HCT116 (cell line): ENCODE results near the gene GHR. TPM values are rescaled to one million over a fixed set of nuclear protein-coding genes. Genes with fewer than 3 reads are reported as not detected.

ENCODE experiments used
- ATAC-seq: fragments of 200-7000 bp; cut with Tn5 transposase; 2 replicates; pipeline ENCODE4 v1.9.1; 2020; ENCODE audit warnings: mild to moderate bottlenecking, moderate library complexity
- BruUV-seq: library from RNA; stranded (reverse); fragments of 400-500 nt; replicated peaks from 2 replicates; lab custom pipeline; 2021; lab: Mats Ljungman, UMichigan
- CTCF ChIA-PET: fragments of 300-600 bp; sonication (Branson Sonifier 250); formaldehyde crosslinking; loops from one replicate; lab custom pipeline; 2021; ENCODE audit warnings: antibody characterized with exemption; lab: Charles Lee
- POLR2A ChIA-PET: fragments of 300-600, 350-600 bp; sonication (Branson Sonifier 250); formaldehyde crosslinking; loops from one replicate; lab custom pipeline; 2021; ENCODE audit warnings: antibody characterized with exemption; lab: Charles Lee
- RAD21 ChIA-PET, 2 experiments: fragments of 300-600 bp; sonication (Branson Sonifier 250); formaldehyde crosslinking; loops; one replicate each; lab custom pipeline; 2023; ENCODE audit warnings: low total read pairs in 2 of 2; ENCODE audit not compliant: uncharacterized antibody in 2 of 2, unreplicated experiment in 2 of 2, low non-redundant PET in 1 of 2; lab: Charles Lee
- DNase-seq: peaks from one replicate; pipeline ENCODE4 v3.0.0-alpha.2; 2010; ENCODE audit warnings: low read depth, low spot score
- H2AFZ ChIP-seq: fragments of 200-600 bp; shearing (Covaris generic), sonication (generic); 2 replicates; pipeline ENCODE4 v1.6.1; 2017; ENCODE audit warnings: low read depth, mixed run types, mixed read lengths, antibody characterized with exemption, low read length; ENCODE audit not compliant: poor library complexity, severe bottlenecking
- H3K27ac ChIP-seq: 2 replicates; pipeline ENCODE4 v1.5.1; 2012; ENCODE audit warnings: low read depth, low read length
- H3K27me3 ChIP-seq: fragments of 200-600 bp; sonication (generic); 2 replicates; pipeline ENCODE4 v1.6.1; 2016; ENCODE audit warnings: mixed run types, low read length, mixed read lengths; ENCODE audit not compliant: insufficient read depth
- H3K36me3 ChIP-seq, 2 experiments: fragments of 200-500 bp in 1 of 2; fragments of 200-600 bp in 1 of 2; sonication (Bioruptor generic) in 1 of 2; sonication (generic) in 1 of 2; 2 replicates each; pipeline versions ENCODE4 v1.5.1 to v1.6.1; 2014 to 2016; ENCODE audit warnings: low read length in 2 of 2, inconsistent platforms in 1 of 2, mixed read lengths in 1 of 2, mixed run types in 1 of 2; ENCODE audit not compliant: insufficient read depth in 2 of 2, control insufficient read depth in 1 of 2
- H3K4me1 ChIP-seq, 2 experiments: fragments of 200-600 bp in 1 of 2; sonication (generic) in 1 of 2; 2 replicates each; pipeline versions ENCODE4 v1.5.1 to v1.6.1; 2012 to 2017; ENCODE audit warnings: low read length in 2 of 2, inconsistent platforms in 1 of 2, mild to moderate bottlenecking in 1 of 2, mixed read lengths in 1 of 2, mixed run types in 1 of 2, moderate library complexity in 1 of 2; ENCODE audit not compliant: insufficient read depth in 2 of 2, control insufficient read depth in 1 of 2
- H3K4me2 ChIP-seq: fragments of 200-600 bp; sonication (generic); 2 replicates; pipeline ENCODE4 v1.6.1; 2017; ENCODE audit warnings: mixed run types, low read length, mixed read lengths
- H3K4me3 ChIP-seq, 2 experiments: fragments of 200-600 bp in 1 of 2; sonication (generic) in 1 of 2; replicated peaks in 1 of 2; 2 replicates each; pipeline ENCODE4 v1.5.1; 2011 to 2016; ENCODE audit warnings: low read length in 2 of 2, control low read depth in 1 of 2, low read depth in 1 of 2, mild to moderate bottlenecking in 1 of 2, mixed read lengths in 1 of 2, mixed run types in 1 of 2
- H3K79me2 ChIP-seq: fragments of 200-600 bp; sonication (generic); 2 replicates; pipeline ENCODE4 v1.6.1; 2017; ENCODE audit warnings: mild to moderate bottlenecking, mixed run types, low read length, moderate library complexity, mixed read lengths; ENCODE audit not compliant: insufficient read depth
- H3K9ac ChIP-seq: fragments of 200-600 bp; sonication (generic); 2 replicates; pipeline ENCODE4 v1.6.1; 2016; ENCODE audit warnings: low read length, mixed read lengths
- H3K9me2 ChIP-seq: fragments of 200-600 bp; sonication (generic), shearing (Covaris generic); 2 replicates; pipeline ENCODE4 v1.6.1; 2017; ENCODE audit warnings: mixed run types, mild to moderate bottlenecking, moderate library complexity; ENCODE audit not compliant: insufficient read depth
- H3K9me3 ChIP-seq, 2 experiments: fragments of 200-500 bp in 1 of 2; fragments of 200-600 bp in 1 of 2; sonication (Bioruptor generic) in 1 of 2; sonication (generic) in 1 of 2; 2 replicates each; pipeline ENCODE4 v1.6.1; 2014 to 2017; ENCODE audit warnings: low read length in 2 of 2, mixed read lengths in 2 of 2, inconsistent platforms in 1 of 2, low read depth in 1 of 2, mild to moderate bottlenecking in 1 of 2, mixed run types in 1 of 2, moderate library complexity in 1 of 2; ENCODE audit not compliant: control insufficient read depth in 1 of 2, insufficient read depth in 1 of 2
- H4K20me1 ChIP-seq: fragments of 200-600 bp; sonication (generic), shearing (Covaris generic); 2 replicates; pipeline ENCODE4 v1.6.1; 2017; ENCODE audit warnings: mixed run types, mild to moderate bottlenecking, moderate library complexity; ENCODE audit not compliant: insufficient read depth
- CBX3 ChIP-seq: IDR thresholded peaks from 2 replicates; pipeline ENCODE4 v1.6.1; 2012; ENCODE audit warnings: low read depth
- CEBPB ChIP-seq: IDR thresholded peaks from 2 replicates; pipeline ENCODE4 v1.6.1; 2012; ENCODE audit warnings: low read depth
- EZH2 ChIP-seq: fragments of 200-600 bp; sonication (generic); IDR thresholded peaks from 2 replicates; pipeline ENCODE4 v1.6.1; 2017; ENCODE audit warnings: antibody characterized with exemption, mixed run types
- EZH2phosphoT487 ChIP-seq: fragments of 200-600 bp; IDR thresholded peaks from 2 replicates; pipeline ENCODE4 v1.6.1; 2018; ENCODE audit warnings: antibody characterized with exemption, borderline replicate concordance
- JUND ChIP-seq: IDR thresholded peaks from 2 replicates; pipeline ENCODE4 v1.6.1; 2012
- POLR2A ChIP-seq: IDR thresholded peaks from 2 replicates; pipeline ENCODE4 v1.7.0; 2011; ENCODE audit warnings: borderline replicate concordance; ENCODE audit not compliant: insufficient read depth, insufficient read length; ENCODE audit errors: extremely low read depth
- RAD21 ChIP-seq: IDR thresholded peaks from 2 replicates; pipeline ENCODE4 v1.6.1; 2012; ENCODE audit warnings: low read depth, mild to moderate bottlenecking
- SP1 ChIP-seq: IDR thresholded peaks from 2 replicates; pipeline ENCODE4 v1.6.1; 2012; ENCODE audit warnings: low read depth
- SRF ChIP-seq: IDR thresholded peaks from 2 replicates; pipeline ENCODE4 v1.6.1; 2012; ENCODE audit warnings: low read depth
- TCF7L2 ChIP-seq: IDR thresholded peaks from 2 replicates; pipeline ENCODE4 v1.7.0; 2011; ENCODE audit warnings: borderline replicate concordance, inconsistent platforms; ENCODE audit not compliant: insufficient read depth, insufficient read length; ENCODE audit errors: extremely low read depth
- YY1 ChIP-seq: IDR thresholded peaks from 2 replicates; pipeline ENCODE4 v1.6.1; 2011; ENCODE audit warnings: low read length, low read depth, moderate library complexity, mild to moderate bottlenecking; ENCODE audit not compliant: insufficient replicate concordance; ENCODE audit errors: extremely low read depth
- ZNF274 ChIP-seq: fragments of 200-500 bp; sonication (Bioruptor generic); IDR thresholded peaks from 2 replicates; pipeline ENCODE4 v1.6.1; 2014; ENCODE audit warnings: mild to moderate bottlenecking, low read depth, low read length, inconsistent platforms
- intact Hi-C: fragments of 100-400 bp; cut with micrococcal nuclease; formaldehyde crosslinking; loops from 2 replicates; pipeline ENCODE4 v1.10.0; 2022
- total RNA-seq: library from RNA; stranded (reverse); gene quantifications from one replicate; pipeline ENCODE4 v1.2.1, GENCODE V29; 2021; ENCODE audit not compliant: unreplicated experiment
- TF ChIP-seq, protein P1 (sequence below): IDR thresholded peaks from 2 replicates; pipeline ENCODE4 v1.6.1; 2012
- TF ChIP-seq, protein P2 (sequence below): IDR thresholded peaks from 2 replicates; pipeline ENCODE4 v1.6.1; 2011; ENCODE audit warnings: mild to moderate bottlenecking, low read length, moderate library complexity; ENCODE audit not compliant: insufficient replicate concordance; ENCODE audit errors: extremely low read depth
- TF ChIP-seq, protein P3 (sequence below): IDR thresholded peaks from 2 replicates; pipeline ENCODE4 v1.6.1; 2012; ENCODE audit warnings: low read depth
- TF ChIP-seq, protein P4 (sequence below), 3 experiments: fragments of 200-600 bp in 1 of 3; sonication (generic) in 1 of 3; IDR thresholded peaks in 2 of 3; conservative IDR thresholded peaks in 1 of 3; 2 replicates each; pipeline ENCODE4 v1.5.1; 2012 to 2017; ENCODE audit warnings: low read depth in 2 of 3, low read length in 2 of 3, antibody characterized with exemption in 1 of 3, borderline replicate concordance in 1 of 3, control low read depth in 1 of 3, mild to moderate bottlenecking in 1 of 3, mixed read lengths in 1 of 3, mixed run types in 1 of 3, moderate library complexity in 1 of 3; ENCODE audit not compliant: insufficient read depth in 1 of 3

Gene GHR
- total RNA-seq, 1 experiment from 2014 or later = not detected

DNA sequence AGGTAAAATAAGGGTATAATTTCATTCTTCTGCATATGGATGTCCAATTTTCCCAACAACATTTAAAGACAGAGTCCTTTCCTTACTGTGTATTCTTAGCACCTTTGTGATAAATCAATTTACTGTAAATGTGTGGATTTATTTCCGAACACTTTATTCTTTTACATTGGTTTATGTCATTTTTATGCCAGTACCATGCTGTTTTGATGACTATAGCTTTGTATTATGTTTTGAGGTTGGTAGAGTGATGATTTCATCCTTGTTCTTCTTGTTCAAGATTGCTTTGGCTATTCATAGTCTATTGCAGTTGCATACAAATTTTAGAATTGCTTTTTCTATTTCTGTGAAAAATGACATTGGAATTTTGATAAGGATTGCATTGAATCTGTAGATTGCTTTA is 280.0 kb downstream of the GHR start:
- Histone ChIP-seq H3K79me2 (no peaks in the 10 kb centered on the region), H3K36me3 (no peaks in the 10 kb centered on the region), H3K4me1 (no peaks in the 10 kb centered on the region), H3K9ac (no peak overlapping the region), H3K9me2 (no peaks in the 10 kb centered on the region), H4K20me1 (no peaks in the 10 kb centered on the region), H3K4me2 (no peak overlapping the region), H3K27me3 (no peaks in the 10 kb centered on the region), H3K4me3 (no peak overlapping the region), H3K9me3 (peaks cover 4 to 5% of the 10 kb centered on the region in 2 experiments; a peak in 2 of 4 replicates), H3K27ac (no peak overlapping the region), H2AFZ (no peak overlapping the region)
- no peak for DNase-seq
- BruUV-seq = no TSS peak
- RAD21 ChIA-PET = no interaction called here
- POLR2A ChIA-PET = no interaction called here
- no peak for ATAC-seq
- TF ChIP-seq RAD21 = no peak
- TF ChIP-seq POLR2A = no peak
- no peak for TF ChIP-seq EZH2phosphoT487
- no peak for TF ChIP-seq JUND
- no peak for TF ChIP-seq TCF7L2
- TF ChIP-seq ZNF274 = no peak
- no peak for TF ChIP-seq CEBPB
- TF ChIP-seq, protein P1, sequence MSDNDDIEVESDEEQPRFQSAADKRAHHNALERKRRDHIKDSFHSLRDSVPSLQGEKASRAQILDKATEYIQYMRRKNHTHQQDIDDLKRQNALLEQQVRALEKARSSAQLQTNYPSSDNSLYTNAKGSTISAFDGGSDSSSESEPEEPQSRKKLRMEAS = no peak
- TF ChIP-seq SP1 = no peak
- TF ChIP-seq, protein P2, sequence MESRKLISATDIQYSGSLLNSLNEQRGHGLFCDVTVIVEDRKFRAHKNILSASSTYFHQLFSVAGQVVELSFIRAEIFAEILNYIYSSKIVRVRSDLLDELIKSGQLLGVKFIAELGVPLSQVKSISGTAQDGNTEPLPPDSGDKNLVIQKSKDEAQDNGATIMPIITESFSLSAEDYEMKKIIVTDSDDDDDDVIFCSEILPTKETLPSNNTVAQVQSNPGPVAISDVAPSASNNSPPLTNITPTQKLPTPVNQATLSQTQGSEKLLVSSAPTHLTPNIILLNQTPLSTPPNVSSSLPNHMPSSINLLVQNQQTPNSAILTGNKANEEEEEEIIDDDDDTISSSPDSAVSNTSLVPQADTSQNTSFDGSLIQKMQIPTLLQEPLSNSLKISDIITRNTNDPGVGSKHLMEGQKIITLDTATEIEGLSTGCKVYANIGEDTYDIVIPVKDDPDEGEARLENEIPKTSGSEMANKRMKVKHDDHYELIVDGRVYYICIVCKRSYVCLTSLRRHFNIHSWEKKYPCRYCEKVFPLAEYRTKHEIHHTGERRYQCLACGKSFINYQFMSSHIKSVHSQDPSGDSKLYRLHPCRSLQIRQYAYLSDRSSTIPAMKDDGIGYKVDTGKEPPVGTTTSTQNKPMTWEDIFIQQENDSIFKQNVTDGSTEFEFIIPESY = no peak
- TF ChIP-seq YY1 = no peak
- TF ChIP-seq, protein P3, sequence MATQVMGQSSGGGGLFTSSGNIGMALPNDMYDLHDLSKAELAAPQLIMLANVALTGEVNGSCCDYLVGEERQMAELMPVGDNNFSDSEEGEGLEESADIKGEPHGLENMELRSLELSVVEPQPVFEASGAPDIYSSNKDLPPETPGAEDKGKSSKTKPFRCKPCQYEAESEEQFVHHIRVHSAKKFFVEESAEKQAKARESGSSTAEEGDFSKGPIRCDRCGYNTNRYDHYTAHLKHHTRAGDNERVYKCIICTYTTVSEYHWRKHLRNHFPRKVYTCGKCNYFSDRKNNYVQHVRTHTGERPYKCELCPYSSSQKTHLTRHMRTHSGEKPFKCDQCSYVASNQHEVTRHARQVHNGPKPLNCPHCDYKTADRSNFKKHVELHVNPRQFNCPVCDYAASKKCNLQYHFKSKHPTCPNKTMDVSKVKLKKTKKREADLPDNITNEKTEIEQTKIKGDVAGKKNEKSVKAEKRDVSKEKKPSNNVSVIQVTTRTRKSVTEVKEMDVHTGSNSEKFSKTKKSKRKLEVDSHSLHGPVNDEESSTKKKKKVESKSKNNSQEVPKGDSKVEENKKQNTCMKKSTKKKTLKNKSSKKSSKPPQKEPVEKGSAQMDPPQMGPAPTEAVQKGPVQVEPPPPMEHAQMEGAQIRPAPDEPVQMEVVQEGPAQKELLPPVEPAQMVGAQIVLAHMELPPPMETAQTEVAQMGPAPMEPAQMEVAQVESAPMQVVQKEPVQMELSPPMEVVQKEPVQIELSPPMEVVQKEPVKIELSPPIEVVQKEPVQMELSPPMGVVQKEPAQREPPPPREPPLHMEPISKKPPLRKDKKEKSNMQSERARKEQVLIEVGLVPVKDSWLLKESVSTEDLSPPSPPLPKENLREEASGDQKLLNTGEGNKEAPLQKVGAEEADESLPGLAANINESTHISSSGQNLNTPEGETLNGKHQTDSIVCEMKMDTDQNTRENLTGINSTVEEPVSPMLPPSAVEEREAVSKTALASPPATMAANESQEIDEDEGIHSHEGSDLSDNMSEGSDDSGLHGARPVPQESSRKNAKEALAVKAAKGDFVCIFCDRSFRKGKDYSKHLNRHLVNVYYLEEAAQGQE = no peak
- no peak for TF ChIP-seq CBX3
- TF ChIP-seq EZH2 = no peak
- no peak for TF ChIP-seq SRF
- TF ChIP-seq, protein P4, sequence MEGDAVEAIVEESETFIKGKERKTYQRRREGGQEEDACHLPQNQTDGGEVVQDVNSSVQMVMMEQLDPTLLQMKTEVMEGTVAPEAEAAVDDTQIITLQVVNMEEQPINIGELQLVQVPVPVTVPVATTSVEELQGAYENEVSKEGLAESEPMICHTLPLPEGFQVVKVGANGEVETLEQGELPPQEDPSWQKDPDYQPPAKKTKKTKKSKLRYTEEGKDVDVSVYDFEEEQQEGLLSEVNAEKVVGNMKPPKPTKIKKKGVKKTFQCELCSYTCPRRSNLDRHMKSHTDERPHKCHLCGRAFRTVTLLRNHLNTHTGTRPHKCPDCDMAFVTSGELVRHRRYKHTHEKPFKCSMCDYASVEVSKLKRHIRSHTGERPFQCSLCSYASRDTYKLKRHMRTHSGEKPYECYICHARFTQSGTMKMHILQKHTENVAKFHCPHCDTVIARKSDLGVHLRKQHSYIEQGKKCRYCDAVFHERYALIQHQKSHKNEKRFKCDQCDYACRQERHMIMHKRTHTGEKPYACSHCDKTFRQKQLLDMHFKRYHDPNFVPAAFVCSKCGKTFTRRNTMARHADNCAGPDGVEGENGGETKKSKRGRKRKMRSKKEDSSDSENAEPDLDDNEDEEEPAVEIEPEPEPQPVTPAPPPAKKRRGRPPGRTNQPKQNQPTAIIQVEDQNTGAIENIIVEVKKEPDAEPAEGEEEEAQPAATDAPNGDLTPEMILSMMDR (IDR thresholded peaks at IDR 0.05 in 2 of 3, conservative IDR thresholded peaks at IDR 0.05 in 1 of 3; ENCODE audit: borderline replicate concordance in 1 of 3, insufficient read depth in 1 of 3, low read depth in 2 of 3, low read length in 2 of 3) = no peak
- intact Hi-C loops = no loop called here
- CTCF ChIA-PET = no interaction called here
